HG02798 (cell line): ENCODE measurements around the gene NPC2.
A peak's percentile ranks its signal among the peaks of the same experiment; 100 is the strongest.
"Not testable (repeated sequence)": the region's sequence is repeated elsewhere in the genome, so short reads cannot be mapped to it uniquely, and the experiment has no call there.

ENCODE experiments used
- ATAC-seq: cut with Tn5 transposase; IDR thresholded peaks from one replicate; pipeline ENCODE4 v1.9.1; 2021; ENCODE audit warnings: mild to moderate bottlenecking; ENCODE audit not compliant: unreplicated experiment, poor library complexity

NPC2 gene

GRCh38 chr14:74476107-74476506 lies 17.0 kb downstream of the NPC2 start:
- no peak for ATAC-seq

- no peak for ATAC-seq
These were observed 17.4 kb downstream of the NPC2 start for GRCh38 chr14:74475678-74476077.

- ATAC-seq = no peak
These were observed 18.7 kb downstream of the NPC2 start for GRCh38 chr14:74474376-74474775.

GRCh38 chr14:74472601-74473000 lies 20.5 kb downstream of the NPC2 start:
- no peak for ATAC-seq

- ATAC-seq = no peak
These were observed 23.3 kb downstream of the NPC2 start for GRCh38 chr14:74469548-74470518.

- no peak for ATAC-seq
These were observed 24.6 kb downstream of the NPC2 start for GRCh38 chr14:74468513-74468912.

- no peak for ATAC-seq
These were observed 27.8 kb downstream of the NPC2 start for GRCh38 chr14:74465335-74465734.

- no peak for ATAC-seq
These were observed 28.3 kb downstream of the NPC2 start for GRCh38 chr14:74464785-74465184.

GRCh38 chr14:74463697-74464096 lies 29.4 kb downstream of the NPC2 start:
- ATAC-seq = no peak

GRCh38 chr14:74462993-74463392 lies 30.1 kb downstream of the NPC2 start:
- ATAC-seq = no peak

- no peak for ATAC-seq
These were observed 33.1 kb downstream of the NPC2 start for GRCh38 chr14:74459976-74460375.

- ATAC-seq = peak; percentile 73
These were observed 33.7 kb downstream of the NPC2 start for GRCh38 chr14:74459289-74459946.

GRCh38 chr14:74457565-74457895 lies 35.6 kb downstream of the NPC2 start:
- ATAC-seq = no peak

- ATAC-seq = no peak
These were observed 36.2 kb downstream of the NPC2 start for GRCh38 chr14:74456684-74457564.

GRCh38 chr14:74454397-74454796 lies 38.7 kb downstream of the NPC2 start:
- ATAC-seq = not testable (repeated sequence)

GRCh38 chr14:74444866-74445265 lies 48.2 kb downstream of the NPC2 start:
- ATAC-seq = no peak

- ATAC-seq = no peak
These were observed 50.3 kb downstream of the NPC2 start for GRCh38 chr14:74442757-74443156.

- no peak for ATAC-seq
These were observed 52.0 kb downstream of the NPC2 start for GRCh38 chr14:74441113-74441512.

GRCh38 chr14:74438351-74438915 lies 54.7 kb downstream of the NPC2 start:
- no peak for ATAC-seq

- ATAC-seq = no peak
These were observed 55.5 kb downstream of the NPC2 start for GRCh38 chr14:74437496-74438053.
